Measurements from ENCODE around the gene GDF2.

GRCh38 chr10:47362199-47362598 lies 39.9 kb downstream of the GDF2 start:
- TF ChIP-seq CTCF (IDR thresholded peaks at IDR 0.05; ENCODE audit: poor library complexity, severe bottlenecking) = no peak
- TF ChIP-seq, protein P1, sequence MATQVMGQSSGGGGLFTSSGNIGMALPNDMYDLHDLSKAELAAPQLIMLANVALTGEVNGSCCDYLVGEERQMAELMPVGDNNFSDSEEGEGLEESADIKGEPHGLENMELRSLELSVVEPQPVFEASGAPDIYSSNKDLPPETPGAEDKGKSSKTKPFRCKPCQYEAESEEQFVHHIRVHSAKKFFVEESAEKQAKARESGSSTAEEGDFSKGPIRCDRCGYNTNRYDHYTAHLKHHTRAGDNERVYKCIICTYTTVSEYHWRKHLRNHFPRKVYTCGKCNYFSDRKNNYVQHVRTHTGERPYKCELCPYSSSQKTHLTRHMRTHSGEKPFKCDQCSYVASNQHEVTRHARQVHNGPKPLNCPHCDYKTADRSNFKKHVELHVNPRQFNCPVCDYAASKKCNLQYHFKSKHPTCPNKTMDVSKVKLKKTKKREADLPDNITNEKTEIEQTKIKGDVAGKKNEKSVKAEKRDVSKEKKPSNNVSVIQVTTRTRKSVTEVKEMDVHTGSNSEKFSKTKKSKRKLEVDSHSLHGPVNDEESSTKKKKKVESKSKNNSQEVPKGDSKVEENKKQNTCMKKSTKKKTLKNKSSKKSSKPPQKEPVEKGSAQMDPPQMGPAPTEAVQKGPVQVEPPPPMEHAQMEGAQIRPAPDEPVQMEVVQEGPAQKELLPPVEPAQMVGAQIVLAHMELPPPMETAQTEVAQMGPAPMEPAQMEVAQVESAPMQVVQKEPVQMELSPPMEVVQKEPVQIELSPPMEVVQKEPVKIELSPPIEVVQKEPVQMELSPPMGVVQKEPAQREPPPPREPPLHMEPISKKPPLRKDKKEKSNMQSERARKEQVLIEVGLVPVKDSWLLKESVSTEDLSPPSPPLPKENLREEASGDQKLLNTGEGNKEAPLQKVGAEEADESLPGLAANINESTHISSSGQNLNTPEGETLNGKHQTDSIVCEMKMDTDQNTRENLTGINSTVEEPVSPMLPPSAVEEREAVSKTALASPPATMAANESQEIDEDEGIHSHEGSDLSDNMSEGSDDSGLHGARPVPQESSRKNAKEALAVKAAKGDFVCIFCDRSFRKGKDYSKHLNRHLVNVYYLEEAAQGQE (IDR thresholded peaks at IDR 0.05; ENCODE audit: borderline replicate concordance) = no peak
- TF ChIP-seq POLR2AphosphoS5 (IDR thresholded peaks at IDR 0.05) = no peak
- no peak for TF ChIP-seq SMC3 (conservative IDR thresholded peaks at IDR 0.05; ENCODE audit: poor library complexity)
- no peak for TF ChIP-seq TAF1 (IDR thresholded peaks at IDR 0.05; ENCODE audit: low read depth)
- no peak for TF ChIP-seq RAD21 (conservative IDR thresholded peaks at IDR 0.05)

All from neural cell (in vitro differentiated cells).